Sigmoid colon (tissue), 4 donors: ENCODE data around the gene PDZD4.

ENCODE experiments used
- EP300 ChIP-seq, 4 donors: sonication (generic); formaldehyde crosslinking; IDR thresholded peaks; one replicate each; pipeline ENCODE4 v1.6.1; 2017; ENCODE audit warnings: antibody characterized with exemption in 4 of 4
- TF ChIP-seq, protein P1 (sequence below), 4 experiments: fragments of 450-650 bp in 3 of 4; fragments of 200-600 bp in 1 of 4; IDR thresholded peaks; one replicate each; pipeline ENCODE4 v1.5.1; 2016 to 2019; ENCODE audit warnings: antibody characterized with exemption in 4 of 4, mild to moderate bottlenecking in 3 of 4, moderate library complexity in 2 of 4

DNA sequence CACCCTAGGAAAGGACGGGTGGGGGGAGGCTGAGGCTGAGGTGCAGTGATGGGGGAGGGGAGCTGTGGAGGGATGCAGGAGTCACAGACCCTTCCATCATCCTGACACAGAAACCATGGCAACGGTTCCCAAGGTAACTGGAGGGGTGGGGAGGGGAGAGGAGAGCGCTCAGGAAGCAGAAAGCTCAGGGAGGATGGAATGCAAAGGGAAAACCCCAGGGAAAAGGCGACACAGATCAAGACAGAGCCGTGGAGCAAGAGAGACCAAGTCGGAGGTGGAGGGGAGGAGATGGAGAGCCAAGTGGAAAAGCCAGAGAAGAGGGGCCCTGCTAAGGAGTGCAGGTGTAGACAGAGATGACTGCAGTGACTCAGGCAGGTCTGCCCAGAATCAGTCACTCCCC is 41.1 kb upstream of the PDZD4 start:
- no peak for TF ChIP-seq EP300 (IDR thresholded peaks at IDR 0.05)
- TF ChIP-seq, protein P1, sequence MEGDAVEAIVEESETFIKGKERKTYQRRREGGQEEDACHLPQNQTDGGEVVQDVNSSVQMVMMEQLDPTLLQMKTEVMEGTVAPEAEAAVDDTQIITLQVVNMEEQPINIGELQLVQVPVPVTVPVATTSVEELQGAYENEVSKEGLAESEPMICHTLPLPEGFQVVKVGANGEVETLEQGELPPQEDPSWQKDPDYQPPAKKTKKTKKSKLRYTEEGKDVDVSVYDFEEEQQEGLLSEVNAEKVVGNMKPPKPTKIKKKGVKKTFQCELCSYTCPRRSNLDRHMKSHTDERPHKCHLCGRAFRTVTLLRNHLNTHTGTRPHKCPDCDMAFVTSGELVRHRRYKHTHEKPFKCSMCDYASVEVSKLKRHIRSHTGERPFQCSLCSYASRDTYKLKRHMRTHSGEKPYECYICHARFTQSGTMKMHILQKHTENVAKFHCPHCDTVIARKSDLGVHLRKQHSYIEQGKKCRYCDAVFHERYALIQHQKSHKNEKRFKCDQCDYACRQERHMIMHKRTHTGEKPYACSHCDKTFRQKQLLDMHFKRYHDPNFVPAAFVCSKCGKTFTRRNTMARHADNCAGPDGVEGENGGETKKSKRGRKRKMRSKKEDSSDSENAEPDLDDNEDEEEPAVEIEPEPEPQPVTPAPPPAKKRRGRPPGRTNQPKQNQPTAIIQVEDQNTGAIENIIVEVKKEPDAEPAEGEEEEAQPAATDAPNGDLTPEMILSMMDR (IDR thresholded peaks at IDR 0.05), result no peak
